Endothelial cell of umbilical vein (primary cell): Measurements from ENCODE around the gene LRCH1. TPM values are rescaled to one million over a fixed set of nuclear protein-coding genes. Genes with fewer than 3 reads are reported as not detected.

Experiments used
- BruUV-seq: library from RNA; stranded (reverse); fragments of 400-500 nt; replicated peaks from 2 replicates; lab custom pipeline; 2021; lab: Mats Ljungman, UMichigan
- CTCF ChIA-PET: fragments of 300-600, 350-600 bp; sonication (Branson Sonifier 250); formaldehyde crosslinking; loops from one replicate; lab custom pipeline; 2021; ENCODE audit warnings: antibody characterized with exemption, inconsistent platforms; lab: Charles Lee
- POLR2A ChIA-PET: fragments of 300-600, 350-600 bp; sonication (Branson Sonifier 250); formaldehyde crosslinking; loops from one replicate; lab custom pipeline; 2021; ENCODE audit warnings: antibody characterized with exemption, inconsistent platforms; lab: Charles Lee
- DNase-seq: peaks from one replicate; pipeline ENCODE4 v3.0.0-alpha.2; 2011; ENCODE audit warnings: low read depth, low spot score
- FAIRE-seq: peaks from 2 replicates; lab custom pipeline; 2011; peaks lifted over from hg19 to GRCh38; lab: Jason Lieb, UNC
- H2AFZ ChIP-seq: 2 replicates; pipeline ENCODE4 v1.6.0; 2012; ENCODE audit warnings: low read depth, low read length, control low read depth, inconsistent platforms
- H3K27ac ChIP-seq: 2 replicates; pipeline ENCODE4 v1.5.1; 2011; ENCODE audit warnings: low read depth, mild to moderate bottlenecking, control low read depth, low read length, moderate library complexity; ENCODE audit not compliant: insufficient read depth
- H3K27me3 ChIP-seq, 2 experiments: 2 replicates each; pipeline versions ENCODE4 v1.6.0 to v1.6.1; 2011; ENCODE audit warnings: low read length in 2 of 2, mixed read lengths in 1 of 2; ENCODE audit not compliant: control insufficient read depth in 2 of 2, insufficient read depth in 2 of 2
- H3K36me3 ChIP-seq, 2 experiments: 2 replicates in 1 of 2; 3 replicates in 1 of 2; pipeline ENCODE4 v1.5.1; 2011; ENCODE audit warnings: low read length in 2 of 2, mild to moderate bottlenecking in 1 of 2, moderate library complexity in 1 of 2; ENCODE audit not compliant: control insufficient read depth in 2 of 2, insufficient read depth in 2 of 2; ENCODE audit errors: extremely low read depth in 1 of 2
- H3K4me1 ChIP-seq: 3 replicates; pipeline ENCODE4 v1.5.1; 2011; ENCODE audit warnings: mild to moderate bottlenecking, low read length; ENCODE audit not compliant: control insufficient read depth, insufficient read depth; ENCODE audit errors: extremely low read depth
- H3K4me2 ChIP-seq: 2 replicates; pipeline ENCODE4 v1.6.1; 2011; ENCODE audit warnings: low read length, control low read depth, mixed read lengths; ENCODE audit not compliant: insufficient read depth
- H3K4me3 ChIP-seq, 3 experiments: fragments of 200-600 bp in 1 of 3; sonication (generic), shearing (Covaris generic) in 1 of 3; replicated peaks in 1 of 3; 2 replicates each; pipeline ENCODE4 v1.5.1; 2011 to 2016; ENCODE audit warnings: control low read depth in 3 of 3, low read length in 3 of 3, mild to moderate bottlenecking in 2 of 3, inconsistent platforms in 1 of 3, low read depth in 1 of 3, moderate library complexity in 1 of 3; ENCODE audit not compliant: insufficient read depth in 1 of 3
- H3K79me2 ChIP-seq: 2 replicates; pipeline ENCODE4 v1.6.0; 2012; ENCODE audit warnings: low read length, inconsistent platforms; ENCODE audit not compliant: control insufficient read depth, insufficient read depth
- H3K9ac ChIP-seq: replicated peaks from 2 replicates; pipeline ENCODE3; 2011; ENCODE audit warnings: low read length, control low read depth; ENCODE audit not compliant: insufficient read depth; ENCODE audit errors: extremely low read depth
- H3K9me1 ChIP-seq: replicated peaks from 3 replicates; pipeline ENCODE4 v1.6.0; 2011; ENCODE audit warnings: mild to moderate bottlenecking, low read length; ENCODE audit not compliant: control insufficient read depth, insufficient read depth; ENCODE audit errors: extremely low read depth
- H3K9me3 ChIP-seq: replicated peaks from 2 replicates; pipeline ENCODE4 v1.5.1; 2012; ENCODE audit warnings: low read length, inconsistent platforms; ENCODE audit not compliant: control insufficient read depth, insufficient read depth
- H4K20me1 ChIP-seq: replicated peaks from 2 replicates; pipeline ENCODE3; 2011; ENCODE audit warnings: mild to moderate bottlenecking, low read length; ENCODE audit not compliant: control insufficient read depth, insufficient read depth; ENCODE audit errors: extremely low read depth
- EZH2 ChIP-seq: IDR thresholded peaks from 2 replicates; pipeline ENCODE4 v1.6.1; 2012; ENCODE audit warnings: borderline replicate concordance, low read depth, mild to moderate bottlenecking, moderate library complexity, low read length, inconsistent platforms; ENCODE audit not compliant: severe bottlenecking
- FOS ChIP-seq: IDR thresholded peaks from 2 replicates; pipeline ENCODE4 v1.6.1; 2011; ENCODE audit warnings: mild to moderate bottlenecking, low read length, moderate library complexity, borderline replicate concordance; ENCODE audit not compliant: insufficient read depth
- GATA2 ChIP-seq: IDR thresholded peaks from 2 replicates; pipeline ENCODE4 v1.7.0; 2011; ENCODE audit warnings: low read depth, mild to moderate bottlenecking, moderate library complexity, mixed read lengths, low read length; ENCODE audit not compliant: insufficient read length, insufficient read depth
- JUN ChIP-seq: IDR thresholded peaks from 2 replicates; pipeline ENCODE4 v1.6.1; 2011; ENCODE audit warnings: borderline replicate concordance, low read depth; ENCODE audit not compliant: insufficient read length, insufficient read depth
- MYC ChIP-seq: IDR thresholded peaks from one replicate; pipeline ENCODE4 v1.6.1; 2011; ENCODE audit warnings: mild to moderate bottlenecking, low read depth, low read length
- POLR2A ChIP-seq: IDR thresholded peaks from 2 replicates; pipeline ENCODE4 v1.6.1; 2012; ENCODE audit warnings: low read depth, mild to moderate bottlenecking, control low read depth, low read length
- POLR2AphosphoS5 ChIP-seq: IDR thresholded peaks from 2 replicates; pipeline ENCODE4 v1.6.1; 2012; ENCODE audit warnings: low read depth, mild to moderate bottlenecking, control low read depth, low read length, moderate library complexity; ENCODE audit not compliant: insufficient read depth
- dilution Hi-C: fragments of 300-500 bp; cut with MboI; formaldehyde crosslinking; loops from one replicate; pipeline ENCODE4 v1.15.0; 2019; ENCODE audit warnings: low sequenced_read_pairs; ENCODE audit not compliant: extremely low pct_ligation_motif_present
- intact Hi-C: fragments of 100-400 bp; cut with micrococcal nuclease; formaldehyde crosslinking; loops from one replicate; pipeline ENCODE4 v1.10.0; 2022
- polyA plus RNA-seq, 4 experiments: library from polyadenylated mRNA; depleted of rRNA in 3 of 4; stranded (reverse) in 3 of 4; unstranded in 1 of 4; fragments of >200 nt; gene quantifications; 2 replicates each; pipeline versions ENCODE4 v1.2.1 to v1.2.3, GENCODE V29; 2011 to 2012; ENCODE audit warnings: missing spikeins in 1 of 4
- total RNA-seq: library from RNA; stranded (reverse); gene quantifications from 2 replicates; pipeline ENCODE4 v1.2.3, GENCODE V29; 2021
- TF ChIP-seq, protein P1 (sequence below), 2 donors: IDR thresholded peaks; 1 replicate in 1 of 2; 2 replicates in 1 of 2; pipeline ENCODE4 v1.5.1; 2011; ENCODE audit warnings: low read length in 2 of 2, mild to moderate bottlenecking in 2 of 2, moderate library complexity in 2 of 2, control low read depth in 1 of 2, inconsistent platforms in 1 of 2, low read depth in 1 of 2; ENCODE audit not compliant: insufficient read depth in 1 of 2; ENCODE audit errors: extremely low read depth in 1 of 2
- TF ChIP-seq, protein P2 (sequence below): IDR thresholded peaks from 2 replicates; pipeline ENCODE4 v1.6.1; 2011; ENCODE audit not compliant: insufficient read depth, insufficient read length

LRCH1 gene
- total and polyA plus RNA-seq, 2 donors (not counting 3 experiments of a cell fraction or from before 2014, with no cell fraction given): 5.4 to 16.5 TPM

DNA sequence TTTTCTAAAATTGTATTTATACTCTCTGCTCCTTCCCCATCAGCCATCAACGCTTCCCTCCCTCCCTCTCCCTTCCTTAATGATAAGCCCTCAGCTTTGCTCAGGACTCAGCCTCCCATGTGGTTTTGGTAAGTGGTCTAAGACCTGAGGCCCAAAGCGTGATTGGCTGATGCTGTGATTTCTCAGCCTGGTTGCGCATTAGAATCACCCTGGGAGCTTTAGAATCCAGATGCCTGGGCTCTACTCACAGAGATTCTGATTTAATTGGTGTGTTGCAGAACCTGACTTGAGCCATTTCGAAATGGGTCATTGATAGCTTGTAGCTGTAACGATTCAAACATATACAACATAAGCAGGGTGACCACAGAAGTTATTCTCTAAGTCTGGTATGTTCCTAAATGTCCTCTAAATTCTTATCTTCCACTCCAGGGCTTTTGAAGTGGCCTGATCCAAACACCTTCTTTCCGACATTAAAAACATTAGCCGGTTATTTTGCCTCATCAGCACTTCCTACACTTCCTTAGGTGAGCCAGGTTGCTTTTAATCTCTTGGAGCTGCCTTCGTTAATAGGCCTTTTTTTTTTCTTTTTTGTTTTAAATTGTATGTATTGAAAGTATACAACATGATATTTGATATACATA lies 60.6 kb downstream of the LRCH1 start:
- CTCF ChIA-PET: interaction anchor here (1.2 to 1.5 kb wide), 2 partner anchors 9 to 10 kb away, joined by 3 to 6 read pairs; no protein-coding TSS in a partner anchor
- H4K20me1 ChIP-seq: no peaks in the 10 kb centered on the region

More for the DNA sequence above, 60.6 kb downstream of the LRCH1 start:
- Histone ChIP-seq H3K4me1 (peaks cover 11% of the 10 kb centered on the region), H3K9me3 (no peaks in the 10 kb centered on the region), H3K9me1 (no peaks in the 10 kb centered on the region), H3K79me2 (peaks cover 26% of the 10 kb centered on the region), H3K4me3 (no peak overlapping the region), H2AFZ (no peak overlapping the region), H3K27ac (no peak overlapping the region), H3K27me3 (no peaks in the 10 kb centered on the region), H3K4me2 (no peak overlapping the region), H3K36me3 (no peaks in the 10 kb centered on the region), H3K9ac (no peak overlapping the region)
- TF ChIP-seq POLR2A: no peak
- TF ChIP-seq, protein P1, sequence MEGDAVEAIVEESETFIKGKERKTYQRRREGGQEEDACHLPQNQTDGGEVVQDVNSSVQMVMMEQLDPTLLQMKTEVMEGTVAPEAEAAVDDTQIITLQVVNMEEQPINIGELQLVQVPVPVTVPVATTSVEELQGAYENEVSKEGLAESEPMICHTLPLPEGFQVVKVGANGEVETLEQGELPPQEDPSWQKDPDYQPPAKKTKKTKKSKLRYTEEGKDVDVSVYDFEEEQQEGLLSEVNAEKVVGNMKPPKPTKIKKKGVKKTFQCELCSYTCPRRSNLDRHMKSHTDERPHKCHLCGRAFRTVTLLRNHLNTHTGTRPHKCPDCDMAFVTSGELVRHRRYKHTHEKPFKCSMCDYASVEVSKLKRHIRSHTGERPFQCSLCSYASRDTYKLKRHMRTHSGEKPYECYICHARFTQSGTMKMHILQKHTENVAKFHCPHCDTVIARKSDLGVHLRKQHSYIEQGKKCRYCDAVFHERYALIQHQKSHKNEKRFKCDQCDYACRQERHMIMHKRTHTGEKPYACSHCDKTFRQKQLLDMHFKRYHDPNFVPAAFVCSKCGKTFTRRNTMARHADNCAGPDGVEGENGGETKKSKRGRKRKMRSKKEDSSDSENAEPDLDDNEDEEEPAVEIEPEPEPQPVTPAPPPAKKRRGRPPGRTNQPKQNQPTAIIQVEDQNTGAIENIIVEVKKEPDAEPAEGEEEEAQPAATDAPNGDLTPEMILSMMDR (IDR thresholded peaks at IDR 0.05; ENCODE audit: extremely low read depth in 1 of 2, insufficient read depth in 1 of 2, low read depth in 1 of 2, low read length in 2 of 2): no peak
- no peak for TF ChIP-seq EZH2
- TF ChIP-seq POLR2AphosphoS5: no peak
- no peak for TF ChIP-seq GATA2
- TF ChIP-seq, protein P2, sequence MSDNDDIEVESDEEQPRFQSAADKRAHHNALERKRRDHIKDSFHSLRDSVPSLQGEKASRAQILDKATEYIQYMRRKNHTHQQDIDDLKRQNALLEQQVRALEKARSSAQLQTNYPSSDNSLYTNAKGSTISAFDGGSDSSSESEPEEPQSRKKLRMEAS: no peak
- no peak for TF ChIP-seq JUN
- TF ChIP-seq MYC: no peak
- TF ChIP-seq FOS: no peak
- dilution Hi-C loops (no loop called here), intact Hi-C loops (no loop called here)
- POLR2A ChIA-PET: no interaction called here
- no TSS peak for BruUV-seq
- no peak for FAIRE-seq
- no peak for DNase-seq
